Muscle layer of duodenum (tissue), 2 donors: ENCODE data around the gene COL15A1.

ENCODE experiments used
- H3K27ac ChIP-seq: one replicate; pipeline ENCODE4 v1.7.0; 2013; ENCODE audit warnings: mild to moderate bottlenecking, low read length
- H3K27me3 ChIP-seq: one replicate; pipeline ENCODE4 v1.7.0; 2013; ENCODE audit warnings: low read depth, mild to moderate bottlenecking, control low read depth, low read length
- H3K36me3 ChIP-seq, 2 donors: one replicate each; pipeline ENCODE4 v1.7.0; 2013; ENCODE audit warnings: low read length in 2 of 2, control low read depth in 1 of 2, mild to moderate bottlenecking in 1 of 2; ENCODE audit not compliant: insufficient read depth in 2 of 2, control insufficient read depth in 1 of 2
- H3K4me1 ChIP-seq, 2 donors: one replicate each; pipeline ENCODE4 v1.7.0; 2013; ENCODE audit warnings: low read length in 2 of 2, mild to moderate bottlenecking in 2 of 2, control low read depth in 1 of 2, moderate library complexity in 1 of 2; ENCODE audit not compliant: insufficient read depth in 2 of 2, control insufficient read depth in 1 of 2
- H3K4me3 ChIP-seq, 2 donors: one replicate each; pipeline ENCODE4 v1.7.0; 2013; ENCODE audit warnings: low read length in 2 of 2, low read depth in 1 of 2, mild to moderate bottlenecking in 1 of 2
- H3K9me3 ChIP-seq, 2 donors: one replicate each; pipeline ENCODE4 v1.7.0; 2013; ENCODE audit warnings: low read length in 2 of 2, control low read depth in 1 of 2, mild to moderate bottlenecking in 1 of 2; ENCODE audit not compliant: control insufficient read depth in 1 of 2
- donor health status: healthy.

Gene COL15A1

GRCh38 chr9:98930792-98931191 is 12.9 kb upstream of the COL15A1 start:
- Histone ChIP-seq H3K27ac (no peak overlapping the region), H3K4me3 (no peak overlapping the region), H3K4me1 (no peaks in the 10 kb centered on the region), H3K27me3 (no peaks in the 10 kb centered on the region), H3K9me3 (no peaks in the 10 kb centered on the region), H3K36me3 (no peaks in the 10 kb centered on the region)

GRCh38 chr9:98931600-98932389 is 11.9 kb upstream of the COL15A1 start:
- no peak overlapping the region for H3K27ac ChIP-seq
- H3K4me1 ChIP-seq = no peaks in the 10 kb centered on the region
- no peak overlapping the region for H3K4me3 ChIP-seq
- H3K9me3 ChIP-seq = no peaks in the 10 kb centered on the region
- no peaks in the 10 kb centered on the region for H3K36me3 ChIP-seq
- H3K27me3 ChIP-seq = no peaks in the 10 kb centered on the region

DNA sequence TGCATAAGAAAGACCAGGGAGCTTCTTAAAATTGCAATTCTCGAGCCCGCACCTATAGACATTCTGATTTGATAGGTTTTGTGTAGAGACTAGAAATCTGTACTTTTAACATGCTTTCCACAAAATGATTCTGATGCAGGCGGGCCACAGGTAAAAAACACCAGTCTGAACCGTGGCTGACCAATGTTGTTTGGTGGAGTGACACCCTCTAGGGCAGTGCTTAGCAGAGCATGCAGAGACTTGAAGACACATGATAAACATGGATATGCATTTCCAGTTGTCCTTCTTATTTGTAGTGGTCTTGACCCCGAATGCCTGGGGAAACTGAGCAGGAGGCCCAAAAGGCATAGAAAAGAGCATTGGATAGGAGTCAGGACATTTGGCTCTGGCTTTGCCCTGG is 10.5 kb upstream of the COL15A1 start:
- Histone ChIP-seq H3K27me3 (no peaks in the 10 kb centered on the region), H3K27ac (no peak overlapping the region), H3K4me3 (no peak overlapping the region), H3K9me3 (no peaks in the 10 kb centered on the region), H3K36me3 (no peaks in the 10 kb centered on the region), H3K4me1 (no peaks in the 10 kb centered on the region)

- H3K4me1 ChIP-seq = no peaks in the 10 kb centered on the region
- no peak overlapping the region for H3K27ac ChIP-seq
- H3K36me3 ChIP-seq = no peaks in the 10 kb centered on the region
- H3K9me3 ChIP-seq = no peaks in the 10 kb centered on the region
- no peaks in the 10 kb centered on the region for H3K27me3 ChIP-seq
- H3K4me3 ChIP-seq = no peak overlapping the region
These were observed 9.8 kb upstream of the COL15A1 start for GRCh38 chr9:98933890-98934289.

GRCh38 chr9:98935071-98935505 is 8.6 kb upstream of the COL15A1 start:
- Histone ChIP-seq H3K27me3 (no peaks in the 10 kb centered on the region), H3K36me3 (no peaks in the 10 kb centered on the region), H3K9me3 (no peaks in the 10 kb centered on the region), H3K27ac (no peak overlapping the region), H3K4me3 (no peak overlapping the region), H3K4me1 (no peaks in the 10 kb centered on the region)

- Histone ChIP-seq H3K27ac (no peak overlapping the region), H3K27me3 (peaks cover 5% of the 10 kb centered on the region), H3K9me3 (no peaks in the 10 kb centered on the region), H3K4me1 (peaks cover 0 to 20% of the 10 kb centered on the region in 2 donors), H3K36me3 (no peaks in the 10 kb centered on the region), H3K4me3 (no peak overlapping the region)
These were observed 3.4 kb upstream of the COL15A1 start for GRCh38 chr9:98940276-98940675.

- Histone ChIP-seq H3K27ac (no peak overlapping the region), H3K9me3 (no peaks in the 10 kb centered on the region), H3K36me3 (no peaks in the 10 kb centered on the region), H3K4me3 (no peak overlapping the region), H3K4me1 (peaks cover 0 to 24% of the 10 kb centered on the region in 2 donors), H3K27me3 (peaks cover 5% of the 10 kb centered on the region)
These were observed 1.7 kb upstream of the COL15A1 start for GRCh38 chr9:98941946-98942523.

DNA sequence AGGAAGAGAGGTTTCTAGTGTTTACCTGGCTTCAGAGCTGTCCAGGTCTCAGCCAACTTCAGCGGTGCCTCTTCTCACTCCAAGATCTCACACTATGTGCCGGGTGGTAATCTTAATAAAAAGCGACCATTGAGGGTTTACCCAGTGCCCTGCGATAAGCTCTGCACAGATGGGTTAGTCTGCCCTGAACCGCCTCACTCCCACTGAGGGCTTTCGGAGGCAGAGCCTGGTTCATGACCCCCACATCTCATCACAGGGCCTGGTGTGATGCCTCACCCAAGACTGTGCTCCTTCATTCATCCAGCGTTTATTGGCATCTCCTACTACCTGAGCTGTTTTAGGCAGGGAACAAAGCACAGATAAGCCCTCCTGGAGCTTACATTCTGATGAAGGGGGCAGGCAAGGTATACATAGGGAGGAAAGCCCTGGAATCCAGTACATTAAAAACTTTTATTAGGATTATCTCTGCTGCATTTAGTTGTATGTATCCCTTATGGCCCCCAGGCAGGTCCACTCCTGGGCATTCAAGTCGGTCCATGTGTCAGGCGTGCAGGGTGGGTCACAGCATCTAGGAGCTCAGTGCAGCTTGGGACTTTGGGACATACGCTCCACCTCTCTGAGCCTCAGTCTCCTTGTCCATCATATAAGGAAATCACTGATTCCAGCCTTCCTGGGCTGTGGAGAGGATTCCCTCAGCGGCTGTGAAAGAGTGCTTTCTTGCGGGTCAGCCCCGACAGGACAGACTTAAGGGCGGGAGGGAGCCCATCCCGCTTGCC is 613 bp upstream of the COL15A1 start:
- peaks cover 5% of the 10 kb centered on the region for H3K27me3 ChIP-seq

DNA sequence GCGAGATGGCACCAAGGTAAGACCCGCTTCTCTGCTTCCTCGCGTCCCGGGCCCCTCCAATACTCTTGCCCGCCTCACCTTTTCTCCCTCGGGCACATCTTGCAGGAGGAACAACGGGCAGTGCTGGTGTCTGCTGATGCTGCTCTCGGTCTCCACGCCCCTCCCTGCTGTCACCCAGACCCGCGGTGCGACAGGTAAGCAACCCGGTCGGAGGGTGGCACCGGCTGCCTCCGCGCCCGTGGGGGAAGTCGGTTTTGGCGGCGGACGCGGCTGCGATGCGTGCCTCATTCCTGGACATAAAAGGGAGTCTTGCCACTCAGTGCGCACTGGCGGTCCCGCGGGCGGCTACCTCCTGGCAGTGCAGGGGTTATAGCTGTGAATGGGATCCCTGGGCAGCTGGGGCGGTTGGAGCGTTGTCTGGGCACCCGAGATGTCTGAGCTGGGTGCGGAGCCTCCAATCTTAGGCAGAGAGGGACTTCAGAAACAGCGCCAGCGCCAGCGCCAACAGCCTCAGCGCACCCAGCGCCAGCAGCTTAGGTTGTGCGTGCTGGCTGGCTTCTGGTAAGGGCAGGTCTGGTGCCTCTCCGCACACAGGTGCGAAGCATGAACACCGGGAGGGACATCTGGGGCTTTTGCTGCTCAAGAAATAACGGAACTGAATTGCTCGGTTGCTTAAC is 488 bp downstream of the COL15A1 start:
- peaks cover 5% of the 10 kb centered on the region for H3K27me3 ChIP-seq
- peak overlapping the region; percentile 73 to 87 for H3K4me3 ChIP-seq
- no peaks in the 10 kb centered on the region for H3K9me3 ChIP-seq
- H3K4me1 ChIP-seq = peaks cover 0 to 24% of the 10 kb centered on the region in 2 donors
- H3K27ac ChIP-seq = peak overlapping the region; percentile 83
- H3K36me3 ChIP-seq = no peaks in the 10 kb centered on the region

More for the DNA sequence above, 613 bp upstream of the COL15A1 start:
- Histone ChIP-seq H3K4me3 (peak overlapping the region; percentile 24 to 87), H3K36me3 (no peaks in the 10 kb centered on the region), H3K27ac (no peak overlapping the region), H3K9me3 (no peaks in the 10 kb centered on the region), H3K4me1 (peaks cover 0 to 24% of the 10 kb centered on the region in 2 donors)

GRCh38 chr9:98944734-98945074 is 997 bp downstream of the COL15A1 start:
- peak overlapping the region; percentile 83 for H3K27ac ChIP-seq

DNA sequence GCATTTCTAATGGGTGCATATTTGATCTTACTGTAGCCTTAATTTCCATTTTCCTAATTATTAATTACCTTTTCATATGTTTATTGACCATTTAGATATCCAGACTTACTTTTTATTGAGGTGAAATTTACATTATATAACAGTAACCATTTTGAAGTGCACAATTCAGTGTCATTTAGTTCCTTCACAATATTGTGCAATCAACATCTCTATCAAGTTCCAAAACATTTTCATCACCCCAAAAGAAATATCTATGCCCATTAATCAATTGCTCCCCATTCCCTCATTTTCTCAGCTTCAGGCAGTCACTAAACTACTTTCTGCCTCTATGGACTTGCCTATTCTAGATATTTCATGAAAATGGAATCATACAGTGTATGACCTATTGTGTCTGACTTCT is 5.9 kb downstream of the COL15A1 start:
- Histone ChIP-seq H3K27me3 (peaks cover 3% of the 10 kb centered on the region), H3K27ac (no peak overlapping the region), H3K4me3 (no peak overlapping the region), H3K4me1 (peaks cover 0 to 19% of the 10 kb centered on the region in 2 donors), H3K36me3 (no peaks in the 10 kb centered on the region), H3K9me3 (no peaks in the 10 kb centered on the region)

More at GRCh38 chr9:98944734-98945074, 997 bp downstream of the COL15A1 start:
- Histone ChIP-seq H3K9me3 (no peaks in the 10 kb centered on the region), H3K36me3 (no peaks in the 10 kb centered on the region), H3K4me1 (peaks cover 0 to 24% of the 10 kb centered on the region in 2 donors), H3K27me3 (peaks cover 5% of the 10 kb centered on the region), H3K4me3 (peak overlapping the region; percentile 73 to 87)
